Keratinocyte (primary cell): ENCODE results near the gene TRPV5. TPM values are rescaled to one million over a fixed set of nuclear protein-coding genes. Genes with fewer than 3 reads are reported as not detected.

Experiments used
- DNase-seq: peaks from one replicate; pipeline ENCODE4 v3.0.0-alpha.2; 2011; ENCODE audit warnings: low read depth, missing footprints, low spot score
- FAIRE-seq: peaks from 2 replicates; lab custom pipeline; 2011; peaks lifted over from hg19 to GRCh38; lab: Jason Lieb, UNC
- H2AFZ ChIP-seq: 2 replicates; pipeline ENCODE4 v1.6.0; 2012; ENCODE audit warnings: low read length, control low read depth, inconsistent platforms; ENCODE audit not compliant: control insufficient read depth
- H3K27ac ChIP-seq: 2 replicates; pipeline ENCODE4 v1.5.1; 2011; ENCODE audit warnings: low read length; ENCODE audit not compliant: control insufficient read depth, insufficient read depth
- H3K27me3 ChIP-seq: 3 replicates; pipeline ENCODE4 v1.6.0; 2011; ENCODE audit warnings: low read length; ENCODE audit not compliant: control insufficient read depth, insufficient read depth; ENCODE audit errors: extremely low read depth
- H3K36me3 ChIP-seq, 2 experiments: 2 replicates in 1 of 2; 3 replicates in 1 of 2; pipeline ENCODE4 v1.5.1; 2011; ENCODE audit warnings: low read length in 2 of 2, mild to moderate bottlenecking in 1 of 2; ENCODE audit not compliant: control insufficient read depth in 2 of 2, insufficient read depth in 2 of 2; ENCODE audit errors: extremely low read depth in 1 of 2
- H3K4me1 ChIP-seq: 3 replicates; pipeline ENCODE4 v1.5.1; 2011; ENCODE audit warnings: low read length; ENCODE audit not compliant: control insufficient read depth, insufficient read depth; ENCODE audit errors: extremely low read depth
- H3K4me2 ChIP-seq: 3 replicates; pipeline ENCODE4 v1.6.0; 2011; ENCODE audit warnings: low read depth, low read length; ENCODE audit not compliant: control insufficient read depth, insufficient read depth; ENCODE audit errors: extremely low read depth
- H3K4me3 ChIP-seq, 3 experiments: fragments of 200-600 bp in 1 of 3; sonication (generic) in 1 of 3; 2 replicates in 2 of 3; 3 replicates in 1 of 3; pipeline ENCODE4 v1.5.1; 2011 to 2016; ENCODE audit warnings: low read length in 3 of 3, mild to moderate bottlenecking in 3 of 3, control low read depth in 2 of 3, inconsistent platforms in 1 of 3, low read depth in 1 of 3, mixed read lengths in 1 of 3, mixed run types in 1 of 3, moderate library complexity in 1 of 3; ENCODE audit not compliant: control insufficient read depth in 2 of 3, insufficient read depth in 2 of 3; ENCODE audit errors: extremely low read depth in 1 of 3
- H3K79me2 ChIP-seq: 2 replicates; pipeline ENCODE4 v1.6.0; 2012; ENCODE audit warnings: low read length; ENCODE audit not compliant: control insufficient read depth, insufficient read depth
- H3K9ac ChIP-seq: 3 replicates; pipeline ENCODE4 v1.6.0; 2011; ENCODE audit warnings: low read length; ENCODE audit not compliant: control insufficient read depth, insufficient read depth; ENCODE audit errors: extremely low read depth
- H3K9me1 ChIP-seq: 3 replicates; pipeline ENCODE4 v1.6.0; 2011; ENCODE audit warnings: low read length; ENCODE audit not compliant: control insufficient read depth, insufficient read depth; ENCODE audit errors: extremely low read depth
- H3K9me3 ChIP-seq: 2 replicates; pipeline ENCODE4 v1.5.1; 2012; ENCODE audit warnings: low read depth, low read length; ENCODE audit not compliant: control insufficient read depth
- H4K20me1 ChIP-seq: 3 replicates; pipeline ENCODE4 v1.6.0; 2011; ENCODE audit warnings: low read length; ENCODE audit not compliant: control insufficient read depth, insufficient read depth; ENCODE audit errors: extremely low read depth
- EZH2 ChIP-seq: IDR thresholded peaks from one replicate; pipeline ENCODE4 v1.6.1; 2012; ENCODE audit warnings: inconsistent platforms, mild to moderate bottlenecking, low read length, moderate library complexity
- dilution Hi-C: fragments of 300-500 bp; cut with MboI; formaldehyde crosslinking; loops from one replicate; pipeline ENCODE4 v1.7.0; 2020; ENCODE audit warnings: low sequenced_read_pairs; ENCODE audit not compliant: extremely low pct_ligation_motif_present
- polyA plus RNA-seq, 5 experiments: library from polyadenylated mRNA; depleted of rRNA in 3 of 5; stranded (reverse) in 3 of 5; stranded (forward) in 1 of 5; unstranded in 1 of 5; fragments of >200 nt; gene quantifications; 1 replicate in 1 of 5; 2 replicates in 3 of 5; 3 replicates in 1 of 5; pipeline versions ENCODE4 v1.2.1 to v1.2.3, GENCODE V29; 2011 to 2012; ENCODE audit warnings: missing spikeins in 2 of 5, low read depth in 1 of 5, low replicate concordance in 1 of 5
- TF ChIP-seq, protein P1 (sequence below), 3 experiments: IDR thresholded peaks in 1 of 3; conservative IDR thresholded peaks in 1 of 3; optimal IDR thresholded peaks in 1 of 3; 2 replicates in 2 of 3; 3 replicates in 1 of 3; pipeline versions ENCODE3 to v1.5.1; 2011; ENCODE audit warnings: low read length in 3 of 3, mild to moderate bottlenecking in 3 of 3, moderate library complexity in 2 of 3, control low read depth in 1 of 3, inconsistent platforms in 1 of 3; ENCODE audit not compliant: insufficient read depth in 2 of 3; ENCODE audit errors: extremely low read depth in 1 of 3

TRPV5 gene
- polyA plus RNA-seq, 1 donor (not counting 4 experiments of a cell fraction or from before 2014, with no cell fraction given) = not detected

DNA sequence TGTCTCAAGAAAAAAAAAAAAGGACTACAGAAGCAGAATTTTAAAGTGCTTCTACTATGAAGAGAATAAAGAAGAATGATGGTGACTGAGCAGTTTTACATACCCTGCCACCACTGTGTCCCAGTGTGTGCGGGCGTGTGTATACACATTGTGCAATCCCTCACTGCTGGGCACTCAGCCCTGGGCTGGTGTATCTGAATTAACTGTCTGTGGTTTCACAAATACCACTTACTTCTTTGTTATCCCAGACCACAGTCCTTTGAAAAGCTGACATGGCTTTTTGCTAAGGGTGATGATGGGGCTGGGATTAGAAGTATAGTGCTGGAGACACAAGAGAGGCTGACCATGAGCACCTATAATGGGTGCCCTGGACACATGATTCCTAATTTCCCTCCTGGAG lies 26.9 kb downstream of the TRPV5 start:
- H2AFZ ChIP-seq = no peak overlapping the region
- no peak overlapping the region for H3K4me2 ChIP-seq
- dilution Hi-C loops = no loop called here
- no peaks in the 10 kb centered on the region for H3K9me1 ChIP-seq
- H3K9me3 ChIP-seq = no peaks in the 10 kb centered on the region
- H3K36me3 ChIP-seq = no peaks in the 10 kb centered on the region
- FAIRE-seq (no peak), DNase-seq (no peak)
- H3K4me3 ChIP-seq = no peak overlapping the region
- no peaks in the 10 kb centered on the region for H3K79me2 ChIP-seq
- no peaks in the 10 kb centered on the region for H3K4me1 ChIP-seq
- no peaks in the 10 kb centered on the region for H3K27me3 ChIP-seq
- no peak for TF ChIP-seq EZH2
- TF ChIP-seq, protein P1, sequence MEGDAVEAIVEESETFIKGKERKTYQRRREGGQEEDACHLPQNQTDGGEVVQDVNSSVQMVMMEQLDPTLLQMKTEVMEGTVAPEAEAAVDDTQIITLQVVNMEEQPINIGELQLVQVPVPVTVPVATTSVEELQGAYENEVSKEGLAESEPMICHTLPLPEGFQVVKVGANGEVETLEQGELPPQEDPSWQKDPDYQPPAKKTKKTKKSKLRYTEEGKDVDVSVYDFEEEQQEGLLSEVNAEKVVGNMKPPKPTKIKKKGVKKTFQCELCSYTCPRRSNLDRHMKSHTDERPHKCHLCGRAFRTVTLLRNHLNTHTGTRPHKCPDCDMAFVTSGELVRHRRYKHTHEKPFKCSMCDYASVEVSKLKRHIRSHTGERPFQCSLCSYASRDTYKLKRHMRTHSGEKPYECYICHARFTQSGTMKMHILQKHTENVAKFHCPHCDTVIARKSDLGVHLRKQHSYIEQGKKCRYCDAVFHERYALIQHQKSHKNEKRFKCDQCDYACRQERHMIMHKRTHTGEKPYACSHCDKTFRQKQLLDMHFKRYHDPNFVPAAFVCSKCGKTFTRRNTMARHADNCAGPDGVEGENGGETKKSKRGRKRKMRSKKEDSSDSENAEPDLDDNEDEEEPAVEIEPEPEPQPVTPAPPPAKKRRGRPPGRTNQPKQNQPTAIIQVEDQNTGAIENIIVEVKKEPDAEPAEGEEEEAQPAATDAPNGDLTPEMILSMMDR (optimal IDR thresholded peaks at IDR 0.05 in 1 of 3, IDR thresholded peaks at IDR 0.05 in 1 of 3, conservative IDR thresholded peaks at IDR 0.05 in 1 of 3; ENCODE audit: extremely low read depth in 1 of 3, insufficient read depth in 2 of 3, low read length in 3 of 3) = no peak
- H4K20me1 ChIP-seq = no peaks in the 10 kb centered on the region
- no peak overlapping the region for H3K9ac ChIP-seq
- H3K27ac ChIP-seq = no peak overlapping the region

DNA sequence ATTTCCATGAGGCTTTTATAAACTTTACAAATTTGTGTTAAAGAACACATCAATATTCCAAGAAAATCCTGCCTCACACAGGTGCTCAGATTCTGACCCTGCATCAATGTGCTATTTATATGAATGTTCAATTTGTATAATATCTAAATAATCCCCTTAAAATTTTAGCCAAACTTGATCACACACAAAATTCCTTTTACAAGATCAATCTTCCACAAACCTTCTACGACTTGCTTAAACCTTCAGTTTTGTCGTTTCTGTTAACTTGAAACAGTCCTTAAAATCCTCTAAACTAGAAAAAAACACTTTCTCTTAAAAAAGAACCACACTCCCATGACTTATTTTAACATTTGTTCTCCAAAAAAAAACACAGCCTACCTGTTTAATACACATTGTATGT lies 27.8 kb downstream of the TRPV5 start:
- no peaks in the 10 kb centered on the region for H3K79me2 ChIP-seq
- TF ChIP-seq, protein P1 (optimal IDR thresholded peaks at IDR 0.05 in 1 of 3, IDR thresholded peaks at IDR 0.05 in 1 of 3, conservative IDR thresholded peaks at IDR 0.05 in 1 of 3; ENCODE audit: extremely low read depth in 1 of 3, insufficient read depth in 2 of 3, low read length in 3 of 3) = no peak
- no peak for TF ChIP-seq EZH2
- H3K27me3 ChIP-seq = no peaks in the 10 kb centered on the region
- H3K36me3 ChIP-seq = no peaks in the 10 kb centered on the region
- no peak overlapping the region for H3K4me2 ChIP-seq
- H3K9me1 ChIP-seq = no peaks in the 10 kb centered on the region
- no peaks in the 10 kb centered on the region for H4K20me1 ChIP-seq
- dilution Hi-C loops = no loop called here
- H3K4me1 ChIP-seq = no peaks in the 10 kb centered on the region
- DNase-seq = no peak
- no peak overlapping the region for H2AFZ ChIP-seq
- H3K27ac ChIP-seq = no peak overlapping the region
- H3K4me3 ChIP-seq = no peak overlapping the region
- FAIRE-seq = no peak
- no peaks in the 10 kb centered on the region for H3K9me3 ChIP-seq
- H3K9ac ChIP-seq = no peak overlapping the region
